ENCODE measurements around the gene SPINK7. TPM values are rescaled to one million over a fixed set of nuclear protein-coding genes. Genes with fewer than 3 reads are reported as not detected.

SPINK7 gene
- total RNA-seq, 1 donor from 2014 or later = not detected

DNA sequence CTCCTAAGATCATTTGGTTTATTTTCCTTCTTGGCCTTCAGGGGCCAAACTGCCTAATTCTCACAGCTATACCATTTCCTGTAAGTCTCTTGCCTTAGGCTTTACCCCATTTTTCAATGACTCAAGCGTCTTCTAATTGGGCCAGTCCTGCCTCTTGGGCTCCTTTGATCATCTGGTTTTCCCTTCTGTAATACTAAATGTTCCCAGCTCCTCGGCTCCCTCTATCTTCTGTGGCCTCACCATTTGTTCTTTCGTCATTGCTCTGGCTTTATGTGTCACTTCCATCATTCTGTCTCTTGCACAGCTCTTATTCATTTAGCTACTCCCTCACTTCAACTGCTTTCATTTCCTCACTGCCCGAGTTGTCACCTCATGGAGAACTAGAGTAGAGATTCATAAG is 14.5 kb upstream of the SPINK7 start:
- Histone ChIP-seq H3K36me3 (no peaks in the 10 kb centered on the region), H3K9me3 (no peaks in the 10 kb centered on the region), H3K4me3 (no peak overlapping the region), H3K27ac (no peak overlapping the region), H3K4me1 (no peaks in the 10 kb centered on the region), H3K27me3 (no peaks in the 10 kb centered on the region)
- TF ChIP-seq, protein P1, sequence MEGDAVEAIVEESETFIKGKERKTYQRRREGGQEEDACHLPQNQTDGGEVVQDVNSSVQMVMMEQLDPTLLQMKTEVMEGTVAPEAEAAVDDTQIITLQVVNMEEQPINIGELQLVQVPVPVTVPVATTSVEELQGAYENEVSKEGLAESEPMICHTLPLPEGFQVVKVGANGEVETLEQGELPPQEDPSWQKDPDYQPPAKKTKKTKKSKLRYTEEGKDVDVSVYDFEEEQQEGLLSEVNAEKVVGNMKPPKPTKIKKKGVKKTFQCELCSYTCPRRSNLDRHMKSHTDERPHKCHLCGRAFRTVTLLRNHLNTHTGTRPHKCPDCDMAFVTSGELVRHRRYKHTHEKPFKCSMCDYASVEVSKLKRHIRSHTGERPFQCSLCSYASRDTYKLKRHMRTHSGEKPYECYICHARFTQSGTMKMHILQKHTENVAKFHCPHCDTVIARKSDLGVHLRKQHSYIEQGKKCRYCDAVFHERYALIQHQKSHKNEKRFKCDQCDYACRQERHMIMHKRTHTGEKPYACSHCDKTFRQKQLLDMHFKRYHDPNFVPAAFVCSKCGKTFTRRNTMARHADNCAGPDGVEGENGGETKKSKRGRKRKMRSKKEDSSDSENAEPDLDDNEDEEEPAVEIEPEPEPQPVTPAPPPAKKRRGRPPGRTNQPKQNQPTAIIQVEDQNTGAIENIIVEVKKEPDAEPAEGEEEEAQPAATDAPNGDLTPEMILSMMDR (IDR thresholded peaks at IDR 0.05) = no peak
- intact Hi-C loops (cut with DNase I) = no loop called here
- no peak for DNase-seq (ENCODE audit: low spot score in 2 of 2)

DNA sequence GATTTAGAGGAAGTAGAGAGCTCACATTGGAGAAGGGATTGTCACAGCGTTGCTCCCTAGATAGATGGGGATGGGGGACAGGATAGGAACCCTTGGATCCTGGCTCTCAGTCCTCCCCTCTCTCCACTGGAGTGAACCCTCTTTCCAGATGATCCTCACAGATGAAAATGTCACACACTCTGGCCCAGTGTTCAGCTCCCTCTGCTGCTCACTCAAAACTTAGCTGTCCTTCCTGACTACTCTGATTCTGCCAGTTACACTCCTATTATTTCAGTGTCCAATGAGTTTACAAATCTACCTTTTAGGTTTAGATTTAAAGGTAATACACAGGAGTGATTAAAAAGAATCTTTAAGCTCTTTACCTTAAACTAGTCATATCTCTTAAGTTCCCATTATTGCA is 5.8 kb upstream of the SPINK7 start:
- H3K27me3 ChIP-seq = no peaks in the 10 kb centered on the region
- no peak overlapping the region for H3K4me3 ChIP-seq
- no peaks in the 10 kb centered on the region for H3K4me1 ChIP-seq
- no peaks in the 10 kb centered on the region for H3K9me3 ChIP-seq
- no peak overlapping the region for H3K27ac ChIP-seq
- intact Hi-C loops (cut with DNase I) = no loop called here
- DNase-seq (ENCODE audit: low spot score in 2 of 2) = no peak
- TF ChIP-seq, protein P1 (IDR thresholded peaks at IDR 0.05) = no peak
- no peaks in the 10 kb centered on the region for H3K36me3 ChIP-seq

DNA sequence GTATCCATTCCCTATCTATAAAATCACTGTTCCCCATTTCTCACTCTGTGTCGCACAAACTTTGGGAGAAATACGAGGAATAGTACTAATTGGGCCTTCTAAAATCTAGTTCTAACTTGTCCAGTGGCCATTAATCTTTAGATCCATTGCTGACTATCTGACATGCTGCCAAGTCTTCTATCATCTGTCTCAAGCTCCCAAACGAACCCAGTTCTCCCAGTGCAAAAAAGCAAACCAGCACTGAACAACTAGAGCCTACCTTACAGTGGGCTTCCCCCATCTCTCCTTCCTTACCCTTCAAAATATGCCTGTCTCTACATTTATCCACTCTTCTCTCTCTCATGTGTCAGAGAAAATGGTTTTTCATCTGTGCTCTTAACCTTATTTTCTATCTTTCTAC is 3.2 kb upstream of the SPINK7 start:
- Histone ChIP-seq H3K27me3 (no peaks in the 10 kb centered on the region), H3K9me3 (no peaks in the 10 kb centered on the region), H3K36me3 (no peaks in the 10 kb centered on the region), H3K27ac (no peak overlapping the region), H3K4me3 (no peak overlapping the region), H3K4me1 (no peaks in the 10 kb centered on the region)
- DNase-seq (ENCODE audit: low spot score in 2 of 2) = no peak
- intact Hi-C loops (cut with DNase I) = no loop called here
- TF ChIP-seq, protein P1 (IDR thresholded peaks at IDR 0.05) = no peak

DNA sequence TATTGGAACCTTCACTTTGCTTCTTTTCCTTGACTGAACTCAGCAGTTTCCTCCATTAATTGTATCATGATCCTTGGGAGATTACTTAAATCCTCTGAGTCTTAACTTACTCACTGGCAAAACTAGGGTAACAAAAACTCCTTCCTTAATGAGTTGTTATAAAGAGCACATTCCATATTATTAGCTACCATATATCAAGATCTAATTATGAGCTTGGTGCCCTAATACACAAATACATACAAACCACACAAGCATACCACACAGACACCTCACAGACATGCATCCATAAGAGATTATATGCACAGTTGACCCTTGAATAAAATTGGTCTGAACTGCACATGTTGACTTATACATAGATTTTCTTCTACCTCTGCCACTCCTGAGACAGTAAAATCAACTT is 2.5 kb upstream of the SPINK7 start:
- H3K36me3 ChIP-seq = no peaks in the 10 kb centered on the region
- no peaks in the 10 kb centered on the region for H3K9me3 ChIP-seq
- H3K27me3 ChIP-seq = no peaks in the 10 kb centered on the region
- TF ChIP-seq, protein P1 (IDR thresholded peaks at IDR 0.05) = no peak
- no peak overlapping the region for H3K27ac ChIP-seq
- H3K4me3 ChIP-seq = no peak overlapping the region
- DNase-seq (ENCODE audit: low spot score in 2 of 2) = no peak
- no peaks in the 10 kb centered on the region for H3K4me1 ChIP-seq
- intact Hi-C loops (cut with DNase I) = no loop called here

DNA sequence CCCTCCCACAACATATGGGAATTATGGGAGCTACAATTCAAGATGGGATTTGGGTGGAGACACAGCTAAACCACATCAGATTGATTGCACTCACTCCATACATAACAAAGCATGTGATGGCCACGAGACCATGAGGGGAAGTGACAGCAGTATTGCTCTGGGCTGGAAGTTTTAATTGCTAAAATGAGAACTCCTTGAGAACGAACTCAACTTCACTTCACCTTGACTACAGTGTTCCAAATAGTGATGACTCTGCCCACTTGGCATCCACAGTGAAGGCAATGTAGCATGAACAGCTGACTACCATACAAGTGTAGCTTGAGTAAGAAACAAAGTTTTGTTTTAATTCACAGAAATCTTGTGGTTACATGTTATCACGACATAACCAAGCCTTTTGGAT is 739 bp upstream of the SPINK7 start:
- no peak overlapping the region for H3K27ac ChIP-seq

More for the DNA sequence above, 739 bp upstream of the SPINK7 start:
- DNase-seq (ENCODE audit: low spot score in 2 of 2) = no peak
- Histone ChIP-seq H3K9me3 (no peaks in the 10 kb centered on the region), H3K36me3 (no peaks in the 10 kb centered on the region), H3K4me1 (no peaks in the 10 kb centered on the region), H3K4me3 (no peak overlapping the region), H3K27me3 (no peaks in the 10 kb centered on the region)
- intact Hi-C loops (cut with DNase I) = no loop called here
- TF ChIP-seq, protein P1 (IDR thresholded peaks at IDR 0.05) = no peak
